Stomach (tissue), 4 donors: ENCODE results near the gene SYNE2.

Experiments
- EP300 ChIP-seq: sonication (generic); formaldehyde crosslinking; IDR thresholded peaks from one replicate; pipeline ENCODE4 v1.6.1; 2017; ENCODE audit warnings: antibody characterized with exemption
- POLR2A ChIP-seq, 4 donors: fragments of 450-650 bp; IDR thresholded peaks; one replicate each; pipeline ENCODE4 v1.6.1; 2016; ENCODE audit warnings: antibody characterized with exemption in 4 of 4, control low read depth in 2 of 4, mild to moderate bottlenecking in 1 of 4, moderate library complexity in 1 of 4

GRCh38 chr14:64060199-64060545, 207.4 kb downstream of the SYNE2 start:
- no peak for TF ChIP-seq EP300
- no peak for TF ChIP-seq POLR2A (IDR thresholded peaks at IDR 0.05)
